GM15510 (cell line): ENCODE measurements around the gene POLE.

ENCODE experiments used
- POLR2A ChIP-seq: IDR thresholded peaks from 3 replicates; pipeline ENCODE4 v1.6.1; 2011; ENCODE audit warnings: borderline replicate concordance; ENCODE audit not compliant: insufficient read length; ENCODE audit errors: extremely low read depth

POLE gene

GRCh38 chr12:132708150-132708549 is 21.0 kb upstream of the POLE start:
- no peak for TF ChIP-seq POLR2A

- no peak for TF ChIP-seq POLR2A
These were observed 20.1 kb upstream of the POLE start for GRCh38 chr12:132707241-132707640.

- no peak for TF ChIP-seq POLR2A
These were observed 16.5 kb upstream of the POLE start for GRCh38 chr12:132703641-132704040.

GRCh38 chr12:132702640-132703039 is 15.5 kb upstream of the POLE start:
- TF ChIP-seq POLR2A: no peak

- TF ChIP-seq POLR2A: no peak
These were observed 13.2 kb upstream of the POLE start for GRCh38 chr12:132700212-132700822.

- TF ChIP-seq POLR2A: no peak
These were observed 11.2 kb upstream of the POLE start for GRCh38 chr12:132698341-132698740.

- no peak for TF ChIP-seq POLR2A
These were observed 8.3 kb upstream of the POLE start for GRCh38 chr12:132695431-132695830.

GRCh38 chr12:132690112-132690511 is 3.0 kb upstream of the POLE start:
- TF ChIP-seq POLR2A: no peak

GRCh38 chr12:132689227-132689626 is 2.1 kb upstream of the POLE start:
- no peak for TF ChIP-seq POLR2A

GRCh38 chr12:132686825-132687210 is 324 bp downstream of the POLE start:
- TF ChIP-seq POLR2A: no peak

- no peak for TF ChIP-seq POLR2A
These were observed 1.7 kb downstream of the POLE start for GRCh38 chr12:132685400-132685799.

GRCh38 chr12:132677492-132677891 is 9.7 kb downstream of the POLE start:
- no peak for TF ChIP-seq POLR2A

GRCh38 chr12:132675757-132676432 is 11.2 kb downstream of the POLE start:
- TF ChIP-seq POLR2A: no peak

- TF ChIP-seq POLR2A: no peak
These were observed 12.6 kb downstream of the POLE start for GRCh38 chr12:132674561-132674960.

GRCh38 chr12:132673288-132674179 is 13.6 kb downstream of the POLE start:
- no peak for TF ChIP-seq POLR2A
